Duodenal mucosa (tissue), 2 donors: ENCODE data around the gene TMEM59L.
"Not testable (repeated sequence)": the region's sequence is repeated elsewhere in the genome, so short reads cannot be mapped to it uniquely, and the experiment has no call there.

Source experiments
- H3K27ac ChIP-seq: one replicate; pipeline ENCODE4 v1.7.0; 2013; ENCODE audit warnings: low read depth, low read length
- H3K27me3 ChIP-seq, 2 donors: one replicate each; pipeline ENCODE4 v1.7.0; 2013; ENCODE audit warnings: low read length in 2 of 2, control low read depth in 1 of 2; ENCODE audit not compliant: insufficient read depth in 2 of 2, control insufficient read depth in 1 of 2
- H3K36me3 ChIP-seq, 2 donors: one replicate each; pipeline ENCODE4 v1.7.0; 2013; ENCODE audit warnings: low read length in 2 of 2, control low read depth in 1 of 2; ENCODE audit not compliant: insufficient read depth in 2 of 2, control insufficient read depth in 1 of 2
- H3K4me1 ChIP-seq, 2 donors: one replicate each; pipeline ENCODE4 v1.7.0; 2013; ENCODE audit warnings: low read length in 2 of 2, control low read depth in 1 of 2; ENCODE audit not compliant: insufficient read depth in 2 of 2, control insufficient read depth in 1 of 2
- H3K4me3 ChIP-seq, 2 donors: one replicate each; pipeline ENCODE4 v1.7.0; 2013; ENCODE audit warnings: low read length in 2 of 2, low read depth in 1 of 2
- H3K9ac ChIP-seq, 2 donors: one replicate each; pipeline ENCODE4 v1.7.0; 2013; ENCODE audit warnings: low read length in 2 of 2, low read depth in 1 of 2
- H3K9me3 ChIP-seq, 2 donors: one replicate each; pipeline ENCODE4 v1.7.0; 2013; ENCODE audit warnings: low read length in 2 of 2, control low read depth in 1 of 2; ENCODE audit not compliant: control insufficient read depth in 1 of 2

TMEM59L gene

GRCh38 chr19:18587561-18587960 lies 25.1 kb upstream of the TMEM59L start:
- peaks cover 3 to 9% of the 10 kb centered on the region in 2 donors for H3K36me3 ChIP-seq
- H3K4me1 ChIP-seq, result peaks cover 12 to 29% of the 10 kb centered on the region in 2 donors
- H3K9ac ChIP-seq, result no peak overlapping the region
- H3K9me3 ChIP-seq, result no peaks in the 10 kb centered on the region
- H3K27me3 ChIP-seq, result no peaks in the 10 kb centered on the region
- H3K27ac ChIP-seq, result no peak overlapping the region
- peak overlapping the region in 1 of 2 donors; percentile 89 for H3K4me3 ChIP-seq

GRCh38 chr19:18587962-18588610 lies 24.6 kb upstream of the TMEM59L start:
- Histone ChIP-seq H3K27ac (peak overlapping the region; percentile 46), H3K4me1 (peaks cover 12 to 29% of the 10 kb centered on the region in 2 donors), H3K9me3 (no peaks in the 10 kb centered on the region), H3K36me3 (peaks cover 3 to 9% of the 10 kb centered on the region in 2 donors), H3K4me3 (peak overlapping the region; percentile 83 to 89), H3K9ac (peak overlapping the region; percentile 54 to 75), H3K27me3 (no peaks in the 10 kb centered on the region)

GRCh38 chr19:18588611-18589379 lies 23.9 kb upstream of the TMEM59L start, which contains the start of gene REX1BD:
TSS of gene REX1BD (plus strand) at chr19:18588798. CDS start at chr19:18588802, 4 bp downstream.
- H3K4me3 ChIP-seq, result peak within 1 kb of the TSS; percentile 83 to 89
- no peaks in the 10 kb centered on the region for H3K27me3 ChIP-seq
- H3K9me3 ChIP-seq, result no peaks in the 10 kb centered on the region
- H3K27ac ChIP-seq, result peak within 1 kb of the TSS; percentile 81
- peaks cover 12 to 29% of the 10 kb centered on the region in 2 donors for H3K4me1 ChIP-seq
- peaks cover 3 to 9% of the 10 kb centered on the region in 2 donors for H3K36me3 ChIP-seq
- peak within 1 kb of the TSS; percentile 54 to 75 for H3K9ac ChIP-seq

- peaks cover 0 to under 1% of the 10 kb centered on the region in 2 donors for H3K27me3 ChIP-seq
Measured at GRCh38 chr19:18589380-18590272, 23.0 kb upstream of the TMEM59L start.

GRCh38 chr19:18590273-18591272 lies 22.1 kb upstream of the TMEM59L start:
- Histone ChIP-seq H3K36me3 (peaks cover 3 to 9% of the 10 kb centered on the region in 2 donors), H3K4me1 (peaks cover 21 to 36% of the 10 kb centered on the region in 2 donors), H3K27me3 (peaks cover 5 to 7% of the 10 kb centered on the region in 2 donors), H3K27ac (no peak overlapping the region), H3K9me3 (no peaks in the 10 kb centered on the region), H3K9ac (no peak overlapping the region), H3K4me3 (no peak overlapping the region)

More at GRCh38 chr19:18589380-18590272, 23.0 kb upstream of the TMEM59L start:
- Histone ChIP-seq H3K9me3 (no peaks in the 10 kb centered on the region), H3K4me1 (peaks cover 15 to 31% of the 10 kb centered on the region in 2 donors), H3K36me3 (peaks cover 3 to 9% of the 10 kb centered on the region in 2 donors), H3K27ac (peak overlapping the region; percentile 81), H3K9ac (peak overlapping the region; percentile 54 to 63), H3K4me3 (peak overlapping the region; percentile 83 to 89)

GRCh38 chr19:18591735-18592385 lies 20.8 kb upstream of the TMEM59L start:
- no peak overlapping the region for H3K27ac ChIP-seq
- H3K27me3 ChIP-seq, result peaks cover 12 to 13% of the 10 kb centered on the region in 2 donors
- no peaks in the 10 kb centered on the region for H3K9me3 ChIP-seq
- H3K36me3 ChIP-seq, result peaks cover 3 to 9% of the 10 kb centered on the region in 2 donors
- H3K4me1 ChIP-seq, result peaks cover 21 to 38% of the 10 kb centered on the region in 2 donors
- H3K9ac ChIP-seq, result no peak overlapping the region
- no peak overlapping the region for H3K4me3 ChIP-seq

GRCh38 chr19:18592732-18593131 lies 19.9 kb upstream of the TMEM59L start:
- not testable (repeated sequence) for H3K36me3 ChIP-seq, H3K9me3 ChIP-seq, H3K27ac ChIP-seq, H3K9ac ChIP-seq, H3K4me3 ChIP-seq
- Histone ChIP-seq H3K27me3 (peaks cover 15 to 18% of the 10 kb centered on the region in 2 donors), H3K4me1 (peaks cover 21 to 38% of the 10 kb centered on the region in 2 donors)

- Histone ChIP-seq H3K4me1 (peaks cover 14 to 30% of the 10 kb centered on the region in 2 donors), H3K4me3 (no peak overlapping the region), H3K9ac (no peak overlapping the region), H3K27ac (no peak overlapping the region), H3K36me3 (peaks cover 3 to 9% of the 10 kb centered on the region in 2 donors), H3K9me3 (no peaks in the 10 kb centered on the region), H3K27me3 (peaks cover 19 to 26% of the 10 kb centered on the region in 2 donors)
Measured at GRCh38 chr19:18593367-18594095, 19.1 kb upstream of the TMEM59L start.
